HG03457 (cell line): ENCODE results near the gene HK1.

ENCODE experiments used
- ATAC-seq: cut with Tn5 transposase; IDR thresholded peaks from one replicate; pipeline ENCODE4 v1.9.1; 2021; ENCODE audit warnings: moderate number of reproducible peaks; ENCODE audit not compliant: unreplicated experiment

HK1 gene

GRCh38 chr10:69415951-69416350 lies 137.7 kb downstream of the HK1 start:
- no peak for ATAC-seq

- ATAC-seq = no peak
These were observed 138.4 kb downstream of the HK1 start, which contains the start of gene TACR2 for GRCh38 chr10:69416695-69417094. Gene TACR2 (minus strand): TSS chr10:69416918. CDS start chr10:69416323, 595 bp downstream.

GRCh38 chr10:69417542-69417941 lies 139.2 kb downstream of the HK1 start:
- ATAC-seq = no peak

- ATAC-seq = no peak
These were observed 139.9 kb downstream of the HK1 start for GRCh38 chr10:69418052-69418752.

GRCh38 chr10:69419096-69419743 lies 140.9 kb downstream of the HK1 start:
- ATAC-seq = no peak

- ATAC-seq = no peak
These were observed 141.4 kb downstream of the HK1 start for GRCh38 chr10:69419744-69420126.

GRCh38 chr10:69421611-69422308 lies 143.5 kb downstream of the HK1 start:
- ATAC-seq = no peak

GRCh38 chr10:69422676-69423075 lies 144.4 kb downstream of the HK1 start:
- ATAC-seq = no peak

- ATAC-seq = no peak
These were observed 146.7 kb downstream of the HK1 start for GRCh38 chr10:69425041-69425440.

GRCh38 chr10:69425511-69426298 lies 147.4 kb downstream of the HK1 start:
- ATAC-seq = no peak

GRCh38 chr10:69426376-69426727 lies 148.1 kb downstream of the HK1 start:
- ATAC-seq = no peak

GRCh38 chr10:69428165-69428564 lies 149.9 kb downstream of the HK1 start:
- no peak for ATAC-seq

GRCh38 chr10:69434169-69434568 lies 155.9 kb downstream of the HK1 start:
- ATAC-seq = no peak

GRCh38 chr10:69434926-69435325 lies 156.6 kb downstream of the HK1 start:
- ATAC-seq = no peak

- ATAC-seq = no peak
These were observed 157.7 kb downstream of the HK1 start for GRCh38 chr10:69435966-69436520.

- ATAC-seq = no peak
These were observed 159.3 kb downstream of the HK1 start for GRCh38 chr10:69437321-69438259.

GRCh38 chr10:69438536-69439349 lies 160.4 kb downstream of the HK1 start:
- no peak for ATAC-seq

- no peak for ATAC-seq
These were observed 161.0 kb downstream of the HK1 start for GRCh38 chr10:69439350-69439739.
